HepG2 (cell line): ENCODE data around the gene FAM43B. TPM values are rescaled to one million over a fixed set of nuclear protein-coding genes. Genes with fewer than 3 reads are reported as not detected.

Experiments used
- CEBPG ChIP-seq: IDR thresholded peaks from 2 replicates; pipeline ENCODE4 v1.6.1; 2016
- E2F5 ChIP-seq: sonication (generic); formaldehyde crosslinking; conservative IDR thresholded peaks from 2 replicates; pipeline ENCODE4 v1.4.0; 2020; ENCODE audit warnings: missing genetic modification reagents
- EED ChIP-seq: sonication (generic); formaldehyde crosslinking; IDR thresholded peaks from 2 replicates; pipeline ENCODE4 v1.5.0; 2020; ENCODE audit warnings: mild to moderate bottlenecking, missing genetic modification reagents
- ETV5 ChIP-seq: IDR thresholded peaks from 2 replicates; pipeline ENCODE4 v1.6.1; 2018; ENCODE audit warnings: missing biosample characterization, missing genetic modification reagents, inconsistent platforms, borderline replicate concordance
- GATAD2A ChIP-seq: IDR thresholded peaks from 2 replicates; pipeline ENCODE4 v1.6.1; 2016
- GTF3A ChIP-seq: sonication (generic); formaldehyde crosslinking; conservative IDR thresholded peaks from 2 replicates; pipeline ENCODE4 v1.4.0; 2020; ENCODE audit warnings: mild to moderate bottlenecking, missing genetic modification reagents
- HDAC1 ChIP-seq: sonication (generic); formaldehyde crosslinking; IDR thresholded peaks from 2 replicates; pipeline ENCODE4 v1.5.1; 2020; ENCODE audit warnings: mild to moderate bottlenecking, missing genetic modification reagents
- HINFP ChIP-seq: sonication (generic); formaldehyde crosslinking; IDR thresholded peaks from 2 replicates; pipeline ENCODE4 v1.4.0; 2020; ENCODE audit warnings: low read depth, mild to moderate bottlenecking, missing genetic modification reagents
- KDM1A ChIP-seq: IDR thresholded peaks from 2 replicates; pipeline ENCODE4 v1.6.1; 2016; ENCODE audit warnings: missing compliant biosample characterization
- LRRFIP1 ChIP-seq: sonication (generic); formaldehyde crosslinking; conservative IDR thresholded peaks from 2 replicates; pipeline ENCODE4 v1.4.0; 2020; ENCODE audit warnings: missing genetic modification reagents
- MBNL3 ChIP-seq: fragments of 250-450 bp; sonication (Bioruptor Pico); conservative IDR thresholded peaks from 2 replicates; pipeline ENCODE4 v1.8.0; 2022; ENCODE audit warnings: mild to moderate bottlenecking, inconsistent platforms
- REL ChIP-seq: sonication (generic); formaldehyde crosslinking; conservative IDR thresholded peaks from 2 replicates; pipeline ENCODE4 v1.8.0; 2022; ENCODE audit warnings: mild to moderate bottlenecking, missing genetic modification reagents, moderate library complexity
- RXRB ChIP-seq: IDR thresholded peaks from 2 replicates; pipeline ENCODE4 v1.6.1; 2016; ENCODE audit warnings: borderline replicate concordance, missing genetic modification reagents, missing compliant biosample characterization
- SMAD9 ChIP-seq: sonication (generic); formaldehyde crosslinking; IDR thresholded peaks from 2 replicates; pipeline ENCODE4 v1.5.1; 2020; ENCODE audit warnings: mild to moderate bottlenecking, missing genetic modification reagents
- ZBTB7B ChIP-seq: sonication (generic); formaldehyde crosslinking; IDR thresholded peaks from 2 replicates; pipeline ENCODE4 v1.4.0; 2020; ENCODE audit warnings: missing genetic modification reagents
- ZHX1 ChIP-seq: sonication (generic); formaldehyde crosslinking; IDR thresholded peaks from 2 replicates; pipeline ENCODE4 v1.8.1; 2022; ENCODE audit warnings: low read depth, mild to moderate bottlenecking, missing genetic modification reagents
- ZMYM2 ChIP-seq: sonication (generic); formaldehyde crosslinking; IDR thresholded peaks from 2 replicates; pipeline ENCODE4 v1.8.0; 2022; ENCODE audit warnings: mild to moderate bottlenecking, missing genetic modification reagents
- ZNF124 ChIP-seq: sonication (generic); formaldehyde crosslinking; IDR thresholded peaks from 2 replicates; pipeline ENCODE4 v1.4.0; 2020; ENCODE audit warnings: missing genetic modification reagents
- ZNF598 ChIP-seq: sonication (generic); formaldehyde crosslinking; IDR thresholded peaks from 2 replicates; pipeline ENCODE4 v1.5.1; 2020; ENCODE audit warnings: mild to moderate bottlenecking, missing genetic modification reagents, borderline replicate concordance
- ZNF703 ChIP-seq: sonication (generic); formaldehyde crosslinking; IDR thresholded peaks from 2 replicates; pipeline ENCODE4 v1.5.1; 2020; ENCODE audit warnings: missing genetic modification reagents, mild to moderate bottlenecking, moderate library complexity, borderline replicate concordance
- ZNF740 ChIP-seq: sonication (generic); formaldehyde crosslinking; IDR thresholded peaks from 2 replicates; pipeline ENCODE4 v1.4.0; 2020; ENCODE audit warnings: missing genetic modification reagents
- ZNF775 ChIP-seq: sonication (generic); formaldehyde crosslinking; IDR thresholded peaks from 2 replicates; pipeline ENCODE4 v1.4.0; 2020; ENCODE audit warnings: missing genetic modification reagents, mild to moderate bottlenecking, moderate library complexity, borderline replicate concordance
- polyA plus RNA-seq, 8 experiments: library from polyadenylated mRNA; depleted of rRNA in 3 of 8; stranded (reverse) in 7 of 8; unstranded in 1 of 8; fragments of >200 nt; fragmentation: Illumina TruSeq in 4 of 8; extraction: Trizol in 4 of 8; gene quantifications; 2 replicates each; pipeline versions ENCODE4 v1.2.1 to v1.2.3, GENCODE V29; 2011 to 2016; ENCODE audit warnings: low read depth in 4 of 8, missing spikeins in 1 of 8, mixed read lengths in 1 of 8; ENCODE audit not compliant: insufficient read depth in 1 of 8
- total RNA-seq, 5 experiments: library from RNA; depleted of rRNA; stranded (reverse); fragments of >200 nt; fragmentation: Illumina TruSeq; extraction: Trizol; gene quantifications; 2 replicates each; pipeline ENCODE4 v1.2.3, GENCODE V29; 2016; ENCODE audit warnings: low read depth in 1 of 5

The FAM43B gene
- total and polyA plus RNA-seq, 2 of the 13 experiments (the other 11 are each of a cell fraction or from before 2014, with no cell fraction given): 0.63 to 3.7 TPM

GRCh38 chr1:20507564-20508410, 44.6 kb upstream of the FAM43B start, which contains the start of gene MUL1 (continued):
- TF ChIP-seq ZHX1 (CRISPR knock-in tag): no peak
- peak; percentile 82 for TF ChIP-seq ETV5
- TF ChIP-seq ZNF775: no peak
- no peak for TF ChIP-seq ZNF124
- no peak for TF ChIP-seq ZMYM2 (CRISPR knock-in tag)
- TF ChIP-seq ZNF598: peak; percentile 61; the same call in 1 of the 2 replicates
- TF ChIP-seq LRRFIP1 (CRISPR knock-in tag): no peak
- peak; percentile 46; the same call in 1 of the 2 replicates for TF ChIP-seq RXRB (CRISPR knock-in tag)
- no peak for TF ChIP-seq HINFP (CRISPR knock-in tag)
- TF ChIP-seq REL (CRISPR knock-in tag): no peak
- peak; percentile 68; the same call in 1 of the 2 replicates for TF ChIP-seq ZBTB7B (CRISPR knock-in tag)
- no peak; the same call in 1 of the 2 replicates for TF ChIP-seq E2F5 (CRISPR knock-in tag)
- TF ChIP-seq GTF3A: no peak
- TF ChIP-seq CEBPG (CRISPR knock-in tag): peak; percentile 40; the same call in 1 of the 2 replicates
- TF ChIP-seq HDAC1: peak; percentile 99
- no peak for TF ChIP-seq MBNL3 (CRISPR knock-in tag)
- TF ChIP-seq SMAD9 (CRISPR knock-in tag): no peak
- TF ChIP-seq ZNF740 (CRISPR knock-in tag): peak; percentile 98
- TF ChIP-seq ZNF703 (CRISPR knock-in tag): peak; percentile 88; the same call in 1 of the 2 replicates
- TF ChIP-seq EED (CRISPR knock-in tag): peak; percentile 44; the same call in 1 of the 2 replicates
- peak; percentile 49 for TF ChIP-seq GATAD2A (CRISPR knock-in tag)
- TF ChIP-seq KDM1A (CRISPR knock-in tag): no peak
